ENCODE measurements around the gene DIRAS1. TPM values are rescaled to one million over a fixed set of nuclear protein-coding genes. Genes with fewer than 3 reads are reported as not detected.

DIRAS1 gene
- total and polyA plus RNA-seq, 3 experiments from 2014 or later = 0.18 TPM; not detected in 2

DNA sequence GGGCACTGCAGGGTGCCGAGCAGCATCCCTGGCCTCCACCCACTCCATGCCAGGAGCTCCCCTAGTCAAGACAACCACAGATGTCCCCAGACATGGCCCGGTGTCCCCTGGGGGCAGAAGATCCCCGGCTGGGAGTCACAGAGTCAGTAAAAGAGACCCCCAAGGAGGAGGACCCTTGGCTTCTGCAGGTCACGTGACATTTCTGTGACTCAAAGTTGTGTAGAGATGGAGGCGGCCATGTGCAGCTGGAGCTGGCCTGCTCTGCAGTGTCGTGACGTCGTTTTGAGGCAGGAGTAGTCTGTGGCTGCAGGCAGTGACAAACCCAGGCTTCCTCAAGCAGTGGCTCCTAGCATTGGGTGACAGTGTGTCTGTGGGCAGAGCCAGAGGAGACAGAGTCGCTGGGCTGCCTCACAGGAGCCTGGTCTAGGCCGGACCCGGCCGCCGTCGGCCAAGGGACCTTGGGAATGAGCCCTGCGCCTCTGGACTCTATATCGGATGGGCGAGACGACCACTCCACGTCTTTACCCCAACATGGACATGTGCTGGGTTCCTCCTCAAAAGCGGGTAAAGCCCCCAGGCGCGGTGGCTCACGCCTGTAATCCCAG lies 7.7 kb upstream of the DIRAS1 start:
- Histone ChIP-seq H3K9me3 (ENCODE audit: low read length) (no peaks in the 10 kb centered on the region), H3K27me3 (ENCODE audit: insufficient read depth, low read length, poor library complexity, severe bottlenecking) (peaks cover 4% of the 10 kb centered on the region), H3K4me1 (ENCODE audit: insufficient read depth, low read length) (no peaks in the 10 kb centered on the region), H3K36me3 (ENCODE audit: insufficient read depth, low read length) (no peaks in the 10 kb centered on the region), H3K4me3 (ENCODE audit: low read length) (no peak overlapping the region), H3K27ac (ENCODE audit: low read depth, low read length) (no peak overlapping the region)
- Mint-ChIP-seq H3K27ac (no peak overlapping the region), H3K27me3 (peaks cover 10 to 17% of the 10 kb centered on the region in 2 donors), H3K9me3 (no peaks in the 10 kb centered on the region), H3K4me3 (no peak overlapping the region), H3K36me3 (peaks cover 0 to 10% (median under 1%) of the 10 kb centered on the region in 3 donors), H3K4me1 (peaks cover 0 to 1% (median 0%) of the 10 kb centered on the region in 3 donors)
- ChIA-PET CTCF (no interaction called here), POLR2A (no interaction called here)
- peak in 1 of 5 donors; percentile 42 for DNase-seq

GRCh38 chr19:2727640-2727944 lies 6.4 kb upstream of the DIRAS1 start:
- no peaks in the 10 kb centered on the region for H3K36me3 ChIP-seq (ENCODE audit: insufficient read depth, low read length)
- ChIA-PET POLR2A (no interaction called here), CTCF (no interaction called here)
- Mint-ChIP-seq H3K4me1 (no peaks in the 10 kb centered on the region), H3K27ac (no peak overlapping the region), H3K36me3 (peaks cover 0 to 4% (median 0%) of the 10 kb centered on the region in 3 donors), H3K4me3 (no peak overlapping the region), H3K9me3 (no peaks in the 10 kb centered on the region), H3K27me3 (peaks cover 12 to 18% of the 10 kb centered on the region in 2 donors)
- no peak overlapping the region for H3K27ac ChIP-seq (ENCODE audit: low read depth, low read length)
- no peaks in the 10 kb centered on the region for H3K4me1 ChIP-seq (ENCODE audit: insufficient read depth, low read length)
- no peaks in the 10 kb centered on the region for H3K9me3 ChIP-seq (ENCODE audit: low read length)
- H3K4me3 ChIP-seq (ENCODE audit: low read length) = no peak overlapping the region
- no peak for DNase-seq
- peaks cover 4% of the 10 kb centered on the region for H3K27me3 ChIP-seq (ENCODE audit: insufficient read depth, low read length, poor library complexity, severe bottlenecking)

GRCh38 chr19:2726904-2727639 lies 5.9 kb upstream of the DIRAS1 start:
- no peak overlapping the region for H3K4me3 Mint-ChIP-seq
- H3K27ac Mint-ChIP-seq = no peak overlapping the region
- Histone ChIP-seq H3K27ac (ENCODE audit: low read depth, low read length) (no peak overlapping the region), H3K9me3 (ENCODE audit: low read length) (no peaks in the 10 kb centered on the region), H3K4me1 (ENCODE audit: insufficient read depth, low read length) (no peaks in the 10 kb centered on the region), H3K36me3 (ENCODE audit: insufficient read depth, low read length) (no peaks in the 10 kb centered on the region), H3K4me3 (ENCODE audit: low read length) (no peak overlapping the region), H3K27me3 (ENCODE audit: insufficient read depth, low read length, poor library complexity, severe bottlenecking) (peaks cover 8% of the 10 kb centered on the region)
- CTCF ChIA-PET = no interaction called here
- peaks cover 14 to 19% of the 10 kb centered on the region in 2 donors for H3K27me3 Mint-ChIP-seq
- H3K36me3 Mint-ChIP-seq = peaks cover 0 to 1% (median 0%) of the 10 kb centered on the region in 3 donors
- no peaks in the 10 kb centered on the region for H3K9me3 Mint-ChIP-seq
- DNase-seq = no peak
- POLR2A ChIA-PET = no interaction called here
- H3K4me1 Mint-ChIP-seq = no peaks in the 10 kb centered on the region

GRCh38 chr19:2726160-2726855 lies 5.1 kb upstream of the DIRAS1 start:
- Mint-ChIP-seq H3K9me3 (no peaks in the 10 kb centered on the region), H3K27ac (no peak overlapping the region), H3K27me3 (peaks cover 20 to 24% of the 10 kb centered on the region in 2 donors), H3K4me3 (no peak overlapping the region), H3K4me1 (peaks cover 0 to 4% (median 0%) of the 10 kb centered on the region in 3 donors), H3K36me3 (no peaks in the 10 kb centered on the region)
- Histone ChIP-seq H3K4me3 (ENCODE audit: low read length) (no peak overlapping the region), H3K36me3 (ENCODE audit: insufficient read depth, low read length) (no peaks in the 10 kb centered on the region), H3K27me3 (ENCODE audit: insufficient read depth, low read length, poor library complexity, severe bottlenecking) (peaks cover 15% of the 10 kb centered on the region), H3K27ac (ENCODE audit: low read depth, low read length) (no peak overlapping the region), H3K4me1 (ENCODE audit: insufficient read depth, low read length) (no peaks in the 10 kb centered on the region), H3K9me3 (ENCODE audit: low read length) (no peaks in the 10 kb centered on the region)
- no peak for DNase-seq
- ChIA-PET CTCF (no interaction called here), POLR2A (no interaction called here)

- ChIA-PET CTCF (interaction anchor here (1.0 kb wide), 1 partner anchor 76 kb away, joined by 4 read pairs; no protein-coding TSS in a partner anchor), POLR2A (no interaction called here)
- Histone ChIP-seq H3K9me3 (ENCODE audit: low read length) (no peaks in the 10 kb centered on the region), H3K36me3 (ENCODE audit: insufficient read depth, low read length) (no peaks in the 10 kb centered on the region), H3K4me1 (ENCODE audit: insufficient read depth, low read length) (no peaks in the 10 kb centered on the region), H3K27ac (ENCODE audit: low read depth, low read length) (no peak overlapping the region), H3K27me3 (ENCODE audit: insufficient read depth, low read length, poor library complexity, severe bottlenecking) (peaks cover 21% of the 10 kb centered on the region), H3K4me3 (ENCODE audit: low read length) (no peak overlapping the region)
- Mint-ChIP-seq H3K4me3 (no peak overlapping the region), H3K36me3 (no peaks in the 10 kb centered on the region), H3K27ac (no peak overlapping the region), H3K9me3 (no peaks in the 10 kb centered on the region), H3K27me3 (peaks cover 24 to 33% of the 10 kb centered on the region in 2 donors), H3K4me1 (peaks cover 0 to 8% (median 3%) of the 10 kb centered on the region in 3 donors)
- DNase-seq = no peak
These were observed 3.0 kb upstream of the DIRAS1 start for GRCh38 chr19:2724148-2724557.

DNA sequence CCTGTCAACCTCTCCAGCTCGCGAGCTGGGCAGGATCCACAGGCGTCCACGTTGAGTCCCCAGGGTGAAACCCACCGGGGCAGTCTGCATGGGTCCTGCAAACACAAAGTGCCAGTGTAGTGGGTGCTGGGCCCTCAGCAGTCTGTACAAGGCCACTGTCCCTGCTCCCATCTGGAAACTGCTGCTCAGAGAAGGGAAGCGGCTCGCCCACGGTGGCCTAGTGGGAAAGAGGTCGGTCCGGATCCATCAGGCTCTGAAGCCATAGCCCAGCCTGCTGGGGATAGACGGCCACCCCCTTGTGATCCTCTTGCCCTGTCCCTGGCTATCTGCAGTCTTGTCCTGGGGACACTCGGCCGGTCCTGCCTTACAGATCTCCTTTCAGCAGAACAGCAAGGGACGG lies 2.6 kb upstream of the DIRAS1 start:
- H3K27ac ChIP-seq (ENCODE audit: low read depth, low read length) = no peak overlapping the region
- no peaks in the 10 kb centered on the region for H3K9me3 ChIP-seq (ENCODE audit: low read length)
- no peak overlapping the region for H3K4me3 ChIP-seq (ENCODE audit: low read length)
- H3K4me3 Mint-ChIP-seq = no peak overlapping the region
- ChIA-PET POLR2A (no interaction called here), CTCF (interaction anchor here (1.0 kb wide), 1 partner anchor 76 kb away, joined by 4 read pairs; no protein-coding TSS in a partner anchor)
- H3K4me1 Mint-ChIP-seq = peaks cover 0 to 8% (median 3%) of the 10 kb centered on the region in 3 donors
- peaks cover 24 to 35% of the 10 kb centered on the region in 2 donors for H3K27me3 Mint-ChIP-seq
- no peaks in the 10 kb centered on the region for H3K9me3 Mint-ChIP-seq
- H3K27me3 ChIP-seq (ENCODE audit: insufficient read depth, low read length, poor library complexity, severe bottlenecking) = peaks cover 21% of the 10 kb centered on the region
- no peak for DNase-seq
- H3K27ac Mint-ChIP-seq = no peak overlapping the region
- H3K36me3 ChIP-seq (ENCODE audit: insufficient read depth, low read length) = no peaks in the 10 kb centered on the region
- no peaks in the 10 kb centered on the region for H3K4me1 ChIP-seq (ENCODE audit: insufficient read depth, low read length)
- H3K36me3 Mint-ChIP-seq = no peaks in the 10 kb centered on the region

GRCh38 chr19:2723345-2723715 lies 2.2 kb upstream of the DIRAS1 start:
- CTCF ChIA-PET = interaction anchor here (1.0 kb wide), 1 partner anchor 75 kb away, joined by 4 read pairs; no protein-coding TSS in a partner anchor
- peaks cover 21% of the 10 kb centered on the region for H3K27me3 ChIP-seq (ENCODE audit: insufficient read depth, low read length, poor library complexity, severe bottlenecking)
- Mint-ChIP-seq H3K4me3 (no peak overlapping the region), H3K27ac (no peak overlapping the region), H3K27me3 (peaks cover 24 to 35% of the 10 kb centered on the region in 2 donors), H3K36me3 (no peaks in the 10 kb centered on the region), H3K4me1 (peaks cover 0 to 8% (median 3%) of the 10 kb centered on the region in 3 donors), H3K9me3 (no peaks in the 10 kb centered on the region)
- H3K4me3 ChIP-seq (ENCODE audit: low read length) = no peak overlapping the region
- H3K9me3 ChIP-seq (ENCODE audit: low read length) = no peaks in the 10 kb centered on the region
- POLR2A ChIA-PET = no interaction called here
- H3K27ac ChIP-seq (ENCODE audit: low read depth, low read length) = no peak overlapping the region
- no peak for DNase-seq
- no peaks in the 10 kb centered on the region for H3K36me3 ChIP-seq (ENCODE audit: insufficient read depth, low read length)
- no peaks in the 10 kb centered on the region for H3K4me1 ChIP-seq (ENCODE audit: insufficient read depth, low read length)
